ENCODE data around the gene SMR3B. TPM values are rescaled to one million over a fixed set of nuclear protein-coding genes. Genes with fewer than 3 reads are reported as not detected.

Gene SMR3B
- total RNA-seq, 1 experiment from 2014 or later: not detected

DNA sequence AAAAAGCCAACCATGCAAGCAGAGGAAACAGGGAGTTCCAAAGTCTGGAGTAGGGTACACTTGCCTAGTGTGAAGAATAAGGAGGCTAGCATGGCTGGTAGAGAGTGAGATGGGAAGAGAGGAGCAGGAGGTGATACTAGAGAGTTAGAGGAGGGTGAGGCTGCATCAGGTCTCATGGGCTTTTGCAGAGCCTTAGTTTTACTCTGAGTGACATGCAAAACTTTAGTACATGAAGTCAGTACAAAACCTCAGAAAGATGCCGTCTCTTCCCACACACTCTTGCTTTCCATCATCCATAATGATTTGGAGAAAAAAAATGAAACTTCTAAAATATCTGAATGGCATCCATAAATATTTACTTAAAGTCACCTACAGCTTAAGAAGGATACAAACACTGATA is 19.8 kb downstream of the SMR3B start:
- Histone ChIP-seq H3K4me3 (ENCODE audit: low read depth in 2 of 2, low read length in 2 of 2) (no peak overlapping the region), H3K36me3 (ENCODE audit: control insufficient read depth, insufficient read depth, low read length) (no peaks in the 10 kb centered on the region), H3K27ac (ENCODE audit: low read length) (no peak overlapping the region), H3K4me1 (ENCODE audit: control insufficient read depth, insufficient read depth, low read length) (no peaks in the 10 kb centered on the region), H3K9me3 (ENCODE audit: control insufficient read depth, insufficient read depth, low read depth, low read length) (no peaks in the 10 kb centered on the region), H3K27me3 (ENCODE audit: control insufficient read depth, insufficient read depth, low read length) (no peaks in the 10 kb centered on the region)
- ATAC-seq (no peak), DNase-seq (ENCODE audit: low read depth, low spot score) (no peak)
- CTCF ChIA-PET: no interaction called here
- POLR2A ChIA-PET: no interaction called here
- intact Hi-C loops (cut with micrococcal nuclease; ENCODE audit: unreplicated experiment) (no loop called here), in situ Hi-C loops (cut with HindIII; ENCODE audit: low pct_unique_long_range_greater_than_20kb, low sequenced_read_pairs) (no loop called here)
- no peak for TF ChIP-seq POLR2AphosphoS5 (IDR thresholded peaks at IDR 0.05; ENCODE audit: low read depth, low read length)
- TF ChIP-seq SIN3A (IDR thresholded peaks at IDR 0.05; ENCODE audit: borderline replicate concordance, insufficient read depth, low read depth, low read length): no peak
- TF ChIP-seq, protein P1, sequence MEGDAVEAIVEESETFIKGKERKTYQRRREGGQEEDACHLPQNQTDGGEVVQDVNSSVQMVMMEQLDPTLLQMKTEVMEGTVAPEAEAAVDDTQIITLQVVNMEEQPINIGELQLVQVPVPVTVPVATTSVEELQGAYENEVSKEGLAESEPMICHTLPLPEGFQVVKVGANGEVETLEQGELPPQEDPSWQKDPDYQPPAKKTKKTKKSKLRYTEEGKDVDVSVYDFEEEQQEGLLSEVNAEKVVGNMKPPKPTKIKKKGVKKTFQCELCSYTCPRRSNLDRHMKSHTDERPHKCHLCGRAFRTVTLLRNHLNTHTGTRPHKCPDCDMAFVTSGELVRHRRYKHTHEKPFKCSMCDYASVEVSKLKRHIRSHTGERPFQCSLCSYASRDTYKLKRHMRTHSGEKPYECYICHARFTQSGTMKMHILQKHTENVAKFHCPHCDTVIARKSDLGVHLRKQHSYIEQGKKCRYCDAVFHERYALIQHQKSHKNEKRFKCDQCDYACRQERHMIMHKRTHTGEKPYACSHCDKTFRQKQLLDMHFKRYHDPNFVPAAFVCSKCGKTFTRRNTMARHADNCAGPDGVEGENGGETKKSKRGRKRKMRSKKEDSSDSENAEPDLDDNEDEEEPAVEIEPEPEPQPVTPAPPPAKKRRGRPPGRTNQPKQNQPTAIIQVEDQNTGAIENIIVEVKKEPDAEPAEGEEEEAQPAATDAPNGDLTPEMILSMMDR (IDR thresholded peaks at IDR 0.05): no peak
- TF ChIP-seq, protein P2, sequence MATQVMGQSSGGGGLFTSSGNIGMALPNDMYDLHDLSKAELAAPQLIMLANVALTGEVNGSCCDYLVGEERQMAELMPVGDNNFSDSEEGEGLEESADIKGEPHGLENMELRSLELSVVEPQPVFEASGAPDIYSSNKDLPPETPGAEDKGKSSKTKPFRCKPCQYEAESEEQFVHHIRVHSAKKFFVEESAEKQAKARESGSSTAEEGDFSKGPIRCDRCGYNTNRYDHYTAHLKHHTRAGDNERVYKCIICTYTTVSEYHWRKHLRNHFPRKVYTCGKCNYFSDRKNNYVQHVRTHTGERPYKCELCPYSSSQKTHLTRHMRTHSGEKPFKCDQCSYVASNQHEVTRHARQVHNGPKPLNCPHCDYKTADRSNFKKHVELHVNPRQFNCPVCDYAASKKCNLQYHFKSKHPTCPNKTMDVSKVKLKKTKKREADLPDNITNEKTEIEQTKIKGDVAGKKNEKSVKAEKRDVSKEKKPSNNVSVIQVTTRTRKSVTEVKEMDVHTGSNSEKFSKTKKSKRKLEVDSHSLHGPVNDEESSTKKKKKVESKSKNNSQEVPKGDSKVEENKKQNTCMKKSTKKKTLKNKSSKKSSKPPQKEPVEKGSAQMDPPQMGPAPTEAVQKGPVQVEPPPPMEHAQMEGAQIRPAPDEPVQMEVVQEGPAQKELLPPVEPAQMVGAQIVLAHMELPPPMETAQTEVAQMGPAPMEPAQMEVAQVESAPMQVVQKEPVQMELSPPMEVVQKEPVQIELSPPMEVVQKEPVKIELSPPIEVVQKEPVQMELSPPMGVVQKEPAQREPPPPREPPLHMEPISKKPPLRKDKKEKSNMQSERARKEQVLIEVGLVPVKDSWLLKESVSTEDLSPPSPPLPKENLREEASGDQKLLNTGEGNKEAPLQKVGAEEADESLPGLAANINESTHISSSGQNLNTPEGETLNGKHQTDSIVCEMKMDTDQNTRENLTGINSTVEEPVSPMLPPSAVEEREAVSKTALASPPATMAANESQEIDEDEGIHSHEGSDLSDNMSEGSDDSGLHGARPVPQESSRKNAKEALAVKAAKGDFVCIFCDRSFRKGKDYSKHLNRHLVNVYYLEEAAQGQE (IDR thresholded peaks at IDR 0.05; ENCODE audit: insufficient read depth in 1 of 2, low read depth in 2 of 2, low read length in 1 of 2): no peak
- TF ChIP-seq TCF7L2 (IDR thresholded peaks at IDR 0.05; ENCODE audit: low read depth, low read length): no peak
- no TSS peak for BruUV-seq (replicated peaks)

DNA sequence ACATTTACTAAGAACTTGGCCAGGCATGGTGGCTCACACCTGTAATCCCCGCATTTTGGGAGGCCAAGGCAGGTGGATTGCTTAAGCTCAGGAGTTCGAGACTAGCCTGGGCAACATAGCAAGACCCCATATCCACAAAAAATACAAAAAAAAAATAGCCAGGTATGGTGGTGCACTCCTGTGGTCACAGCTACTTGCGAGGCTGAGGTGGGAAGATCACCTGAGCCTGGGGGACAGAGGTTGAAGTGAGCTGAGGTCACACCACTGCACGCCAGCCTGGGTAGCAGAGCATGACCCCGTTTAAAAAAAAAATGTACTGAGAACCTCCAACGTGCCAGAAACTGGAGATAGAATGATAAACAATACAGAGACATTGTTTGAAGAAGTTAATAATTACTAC is 22.8 kb downstream of the SMR3B start:
- intact Hi-C loops (cut with micrococcal nuclease; ENCODE audit: unreplicated experiment) (no loop called here), in situ Hi-C loops (cut with HindIII; ENCODE audit: low pct_unique_long_range_greater_than_20kb, low sequenced_read_pairs) (no loop called here)
- DNase-seq (ENCODE audit: low read depth, low spot score): no peak
- Histone ChIP-seq H3K4me3 (ENCODE audit: low read depth in 2 of 2, low read length in 2 of 2) (no peak overlapping the region), H3K36me3 (ENCODE audit: control insufficient read depth, insufficient read depth, low read length) (no peaks in the 10 kb centered on the region), H3K27me3 (ENCODE audit: control insufficient read depth, insufficient read depth, low read length) (no peaks in the 10 kb centered on the region), H3K9me3 (ENCODE audit: control insufficient read depth, insufficient read depth, low read depth, low read length) (no peaks in the 10 kb centered on the region), H3K4me1 (ENCODE audit: control insufficient read depth, insufficient read depth, low read length) (no peaks in the 10 kb centered on the region), H3K27ac (ENCODE audit: low read length) (no peak overlapping the region)
- CTCF ChIA-PET: no interaction called here
- ATAC-seq: no peak
- TF ChIP-seq POLR2AphosphoS5 (IDR thresholded peaks at IDR 0.05; ENCODE audit: low read depth, low read length): no peak
- TF ChIP-seq, protein P2 (IDR thresholded peaks at IDR 0.05; ENCODE audit: insufficient read depth in 1 of 2, low read depth in 2 of 2, low read length in 1 of 2): no peak
- TF ChIP-seq TCF7L2 (IDR thresholded peaks at IDR 0.05; ENCODE audit: low read depth, low read length): no peak
- TF ChIP-seq, protein P1 (IDR thresholded peaks at IDR 0.05): no peak
- no peak for TF ChIP-seq SIN3A (IDR thresholded peaks at IDR 0.05; ENCODE audit: borderline replicate concordance, insufficient read depth, low read depth, low read length)
- POLR2A ChIA-PET: no interaction called here
- no TSS peak for BruUV-seq (replicated peaks)

Measured in Panc1 (cell line).